GM12873 (cell line): ENCODE measurements around the gene LTBP1.

Source experiments
- TF ChIP-seq, protein P1 (sequence below): IDR thresholded peaks from 2 replicates; pipeline ENCODE4 v1.5.1; 2012; ENCODE audit warnings: low read depth, mild to moderate bottlenecking, moderate library complexity, low read length, control low read depth; ENCODE audit not compliant: insufficient read depth; ENCODE audit errors: missing control alignments

The LTBP1 gene

DNA sequence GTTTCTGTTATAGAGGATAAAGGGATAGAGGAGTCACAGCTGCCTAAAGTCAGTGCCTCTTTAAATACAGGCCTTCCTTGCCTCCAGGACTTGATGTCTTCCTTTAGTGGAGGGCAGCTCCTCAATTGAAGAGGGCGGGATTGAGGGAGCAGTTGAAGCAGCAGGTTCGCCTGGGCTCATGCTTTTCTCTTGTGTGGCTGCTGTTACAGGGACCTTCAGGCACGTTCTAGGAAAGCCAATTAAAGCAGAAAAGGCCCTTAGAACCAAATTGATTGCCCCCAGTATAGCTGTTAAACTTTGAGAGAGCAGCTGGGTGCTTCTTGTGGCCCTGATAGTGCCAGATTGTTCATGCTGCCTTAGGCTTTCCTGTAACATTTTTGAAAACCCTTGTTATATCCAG, 42.0 kb upstream of the LTBP1 start:
- TF ChIP-seq, protein P1, sequence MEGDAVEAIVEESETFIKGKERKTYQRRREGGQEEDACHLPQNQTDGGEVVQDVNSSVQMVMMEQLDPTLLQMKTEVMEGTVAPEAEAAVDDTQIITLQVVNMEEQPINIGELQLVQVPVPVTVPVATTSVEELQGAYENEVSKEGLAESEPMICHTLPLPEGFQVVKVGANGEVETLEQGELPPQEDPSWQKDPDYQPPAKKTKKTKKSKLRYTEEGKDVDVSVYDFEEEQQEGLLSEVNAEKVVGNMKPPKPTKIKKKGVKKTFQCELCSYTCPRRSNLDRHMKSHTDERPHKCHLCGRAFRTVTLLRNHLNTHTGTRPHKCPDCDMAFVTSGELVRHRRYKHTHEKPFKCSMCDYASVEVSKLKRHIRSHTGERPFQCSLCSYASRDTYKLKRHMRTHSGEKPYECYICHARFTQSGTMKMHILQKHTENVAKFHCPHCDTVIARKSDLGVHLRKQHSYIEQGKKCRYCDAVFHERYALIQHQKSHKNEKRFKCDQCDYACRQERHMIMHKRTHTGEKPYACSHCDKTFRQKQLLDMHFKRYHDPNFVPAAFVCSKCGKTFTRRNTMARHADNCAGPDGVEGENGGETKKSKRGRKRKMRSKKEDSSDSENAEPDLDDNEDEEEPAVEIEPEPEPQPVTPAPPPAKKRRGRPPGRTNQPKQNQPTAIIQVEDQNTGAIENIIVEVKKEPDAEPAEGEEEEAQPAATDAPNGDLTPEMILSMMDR: no peak

DNA sequence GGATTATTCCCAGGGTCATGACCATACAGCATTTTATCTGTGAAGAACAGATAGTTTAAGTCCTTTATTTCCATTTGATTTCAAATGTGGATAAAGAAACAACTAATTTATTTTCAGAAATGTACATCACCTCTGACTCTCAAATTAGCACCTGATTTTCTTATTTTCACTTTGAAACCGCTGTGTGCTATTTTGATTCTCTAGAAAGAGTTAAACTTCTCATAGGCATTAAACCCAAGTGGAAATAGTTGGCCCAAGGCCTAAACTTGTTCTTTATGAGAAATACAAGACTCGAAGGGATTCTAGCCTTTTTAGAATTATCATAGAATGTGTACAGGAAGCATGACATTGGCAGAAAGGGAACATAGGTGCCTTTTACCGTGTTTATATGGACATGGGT, 41.5 kb upstream of the LTBP1 start:
- TF ChIP-seq, protein P1: no peak

DNA sequence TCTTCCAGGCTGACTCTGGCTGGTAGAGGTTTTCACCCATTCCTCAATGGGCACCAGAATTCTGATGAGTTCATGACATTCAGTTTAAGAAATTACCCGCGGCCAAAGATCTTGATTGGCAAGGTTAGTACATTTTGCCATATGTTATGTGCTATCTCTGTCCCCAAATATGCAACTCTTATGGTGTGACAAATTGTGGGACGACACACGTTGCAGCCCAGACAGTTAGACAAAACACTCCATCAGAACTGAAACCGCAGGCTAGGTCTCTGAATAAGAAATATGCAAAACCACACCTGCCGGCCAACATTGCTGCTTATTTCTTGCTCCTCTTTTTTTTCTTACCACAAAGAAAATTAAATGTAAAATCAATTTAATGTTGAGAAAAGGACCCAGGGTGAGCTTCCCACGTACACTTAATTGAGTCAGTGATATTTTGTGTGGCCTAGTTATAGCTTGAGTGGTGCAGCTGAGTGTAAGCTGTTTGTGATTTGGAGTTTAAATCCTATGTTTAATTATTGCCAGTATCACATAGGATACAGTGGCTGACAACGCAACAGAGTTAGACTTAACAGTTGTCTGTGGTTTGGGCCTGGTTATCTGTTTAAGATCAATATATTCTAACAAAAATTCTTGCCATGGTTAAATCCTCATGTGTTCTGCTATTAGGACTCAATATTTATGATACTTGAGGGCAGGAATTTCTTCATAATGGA, 35.7 kb upstream of the LTBP1 start:
- TF ChIP-seq, protein P1: no peak

DNA sequence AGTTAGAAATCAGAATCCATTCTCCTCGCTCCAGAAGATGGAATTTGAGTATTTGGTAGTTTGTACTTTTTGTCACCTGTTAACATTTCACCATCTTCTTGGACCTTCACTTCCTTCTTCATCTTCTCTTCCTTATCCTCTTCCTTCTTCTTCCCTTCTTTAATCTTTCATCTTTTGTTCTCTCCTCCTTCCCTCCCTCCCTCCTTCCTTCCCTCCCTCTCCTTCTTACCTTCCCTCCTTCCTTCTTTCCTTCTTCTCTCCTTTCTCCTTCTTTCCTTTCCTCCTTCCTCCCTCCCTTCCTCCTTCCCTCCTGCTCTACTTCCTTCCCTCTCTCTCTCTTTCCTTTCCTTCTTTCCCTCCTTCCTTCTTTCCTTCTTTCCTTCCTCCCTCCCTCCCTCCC, 31.1 kb upstream of the LTBP1 start:
- TF ChIP-seq, protein P1: no peak

DNA sequence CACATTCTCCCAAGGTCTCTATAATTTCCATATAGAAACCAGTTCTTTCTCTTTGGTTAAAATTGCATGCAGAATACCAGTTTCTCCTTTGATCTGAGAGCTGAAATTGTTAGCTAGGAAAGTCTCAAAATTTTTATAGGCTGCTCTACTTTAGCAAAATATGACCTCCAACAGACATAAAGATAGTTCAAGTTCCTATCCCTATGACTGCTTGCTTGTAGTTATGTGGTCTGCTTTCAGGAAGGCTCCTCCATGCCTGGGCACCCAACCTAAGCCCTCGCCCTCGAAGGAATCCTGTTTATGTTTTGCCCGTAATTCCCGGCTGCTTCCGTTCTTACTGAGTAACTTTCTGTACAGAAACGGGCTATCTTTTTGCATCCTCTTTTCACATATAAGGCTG, 28.0 kb upstream of the LTBP1 start:
- TF ChIP-seq, protein P1: no peak

DNA sequence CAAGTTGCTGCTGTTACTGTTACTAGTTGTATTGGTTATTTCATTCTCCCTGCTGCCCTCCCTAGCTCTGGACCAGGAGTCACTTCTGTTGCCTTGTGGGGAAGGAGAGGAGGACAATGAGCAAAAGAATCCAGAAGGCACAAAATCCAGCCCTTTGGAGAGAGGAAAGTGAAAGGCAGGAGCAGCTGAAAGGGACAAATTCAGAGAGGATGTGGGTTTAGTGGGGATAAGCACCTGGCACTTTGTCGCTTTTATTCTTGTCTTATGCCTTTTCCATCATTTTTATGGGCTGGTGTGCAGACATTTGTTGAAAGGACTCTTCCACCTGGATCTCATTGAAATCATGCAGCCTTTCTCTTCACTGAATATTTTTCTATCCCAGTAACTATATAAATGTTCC, 24.3 kb upstream of the LTBP1 start:
- TF ChIP-seq, protein P1: no peak

DNA sequence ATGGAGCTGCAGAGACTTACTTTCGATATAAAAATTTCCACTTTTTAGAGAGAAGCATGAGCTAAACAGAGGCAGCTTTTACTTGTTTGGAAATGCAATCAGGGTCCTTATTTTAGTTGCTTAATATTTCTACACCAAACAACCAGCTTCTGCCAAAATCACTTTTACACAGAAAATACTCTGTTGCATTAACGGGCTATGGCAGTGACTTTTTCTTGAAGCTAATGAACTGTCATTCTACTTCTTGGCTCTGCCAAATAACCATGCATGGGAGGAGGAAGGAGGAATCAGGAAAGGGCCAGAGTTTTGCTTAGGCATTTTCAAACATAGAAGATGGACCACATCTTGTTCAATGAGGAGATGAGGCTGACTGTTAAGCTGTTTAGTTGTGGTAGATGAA, 23.6 kb upstream of the LTBP1 start:
- TF ChIP-seq, protein P1: no peak
